GM23338 (cell line): ENCODE data around the gene FPGS.

ENCODE experiments used
- CREB1 ChIP-seq: fragments of 250-450 bp; sonication (Bioruptor Pico); IDR thresholded peaks from 2 replicates; pipeline ENCODE4 v1.5.0; 2020; ENCODE audit warnings: low read depth, mild to moderate bottlenecking, moderate library complexity
- EZH2 ChIP-seq: fragments of 200-600 bp; sonication (generic); IDR thresholded peaks from one replicate; pipeline ENCODE4 v1.8.0; 2017; ENCODE audit warnings: antibody characterized with exemption, mild to moderate bottlenecking, low read depth; ENCODE audit not compliant: unreplicated experiment
- EZH2phosphoT487 ChIP-seq: fragments of 200-600 bp; sonication (generic); IDR thresholded peaks from one replicate; pipeline ENCODE4 v1.8.1; 2018; ENCODE audit warnings: antibody characterized with exemption; ENCODE audit not compliant: unreplicated experiment
- JUNB ChIP-seq: IDR thresholded peaks from one replicate; pipeline ENCODE4 v1.6.1; 2016; ENCODE audit warnings: antibody characterized with exemption; ENCODE audit not compliant: unreplicated experiment
- POLR2AphosphoS5 ChIP-seq: IDR thresholded peaks from 2 replicates; pipeline ENCODE4 v1.6.1; 2016; ENCODE audit warnings: antibody characterized with exemption, low read depth
- STAT1 ChIP-seq: IDR thresholded peaks from one replicate; pipeline ENCODE4 v1.6.1; 2016; ENCODE audit warnings: antibody characterized with exemption; ENCODE audit not compliant: unreplicated experiment
- ZNF114 ChIP-seq: fragments of 250-450 bp; sonication (Bioruptor Pico); IDR thresholded peaks from 2 replicates; pipeline ENCODE4 v1.5.0; 2020; ENCODE audit warnings: mild to moderate bottlenecking, moderate library complexity
- ZNF331 ChIP-seq: fragments of 250-450 bp; sonication (Bioruptor Pico); IDR thresholded peaks from 2 replicates; pipeline ENCODE4 v1.5.0; 2020; ENCODE audit warnings: low read depth, mild to moderate bottlenecking, moderate library complexity
- TF ChIP-seq, protein P1 (sequence below): IDR thresholded peaks from 2 replicates; pipeline ENCODE4 v1.6.1; 2016; ENCODE audit warnings: antibody characterized with exemption
- TF ChIP-seq, protein P2 (sequence below), 2 experiments: fragments of 200-600 bp in 1 of 2; sonication (generic) in 1 of 2; conservative IDR thresholded peaks; 2 replicates each; pipeline versions ENCODE4 v1.5.1 to v1.6.1; 2016 to 2017; ENCODE audit warnings: antibody characterized with exemption in 2 of 2, low read depth in 2 of 2, mild to moderate bottlenecking in 2 of 2, moderate library complexity in 1 of 2
- TF ChIP-seq, protein P3 (sequence below): IDR thresholded peaks from one replicate; pipeline ENCODE4 v1.6.1; 2018; ENCODE audit warnings: antibody characterized with exemption; ENCODE audit not compliant: unreplicated experiment
- TF ChIP-seq, protein P4 (sequence below): fragments of 250-450 bp; sonication (Bioruptor Pico); IDR thresholded peaks from 2 replicates; pipeline ENCODE4 v1.5.0; 2020; ENCODE audit warnings: mild to moderate bottlenecking, moderate library complexity

GRCh38 chr9:127773272-127773671 lies 29.4 kb upstream of the FPGS start:
- TF ChIP-seq POLR2AphosphoS5 = no peak
- TF ChIP-seq, protein P1, sequence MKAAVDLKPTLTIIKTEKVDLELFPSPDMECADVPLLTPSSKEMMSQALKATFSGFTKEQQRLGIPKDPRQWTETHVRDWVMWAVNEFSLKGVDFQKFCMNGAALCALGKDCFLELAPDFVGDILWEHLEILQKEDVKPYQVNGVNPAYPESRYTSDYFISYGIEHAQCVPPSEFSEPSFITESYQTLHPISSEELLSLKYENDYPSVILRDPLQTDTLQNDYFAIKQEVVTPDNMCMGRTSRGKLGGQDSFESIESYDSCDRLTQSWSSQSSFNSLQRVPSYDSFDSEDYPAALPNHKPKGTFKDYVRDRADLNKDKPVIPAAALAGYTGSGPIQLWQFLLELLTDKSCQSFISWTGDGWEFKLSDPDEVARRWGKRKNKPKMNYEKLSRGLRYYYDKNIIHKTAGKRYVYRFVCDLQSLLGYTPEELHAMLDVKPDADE = no peak
- TF ChIP-seq, protein P2, sequence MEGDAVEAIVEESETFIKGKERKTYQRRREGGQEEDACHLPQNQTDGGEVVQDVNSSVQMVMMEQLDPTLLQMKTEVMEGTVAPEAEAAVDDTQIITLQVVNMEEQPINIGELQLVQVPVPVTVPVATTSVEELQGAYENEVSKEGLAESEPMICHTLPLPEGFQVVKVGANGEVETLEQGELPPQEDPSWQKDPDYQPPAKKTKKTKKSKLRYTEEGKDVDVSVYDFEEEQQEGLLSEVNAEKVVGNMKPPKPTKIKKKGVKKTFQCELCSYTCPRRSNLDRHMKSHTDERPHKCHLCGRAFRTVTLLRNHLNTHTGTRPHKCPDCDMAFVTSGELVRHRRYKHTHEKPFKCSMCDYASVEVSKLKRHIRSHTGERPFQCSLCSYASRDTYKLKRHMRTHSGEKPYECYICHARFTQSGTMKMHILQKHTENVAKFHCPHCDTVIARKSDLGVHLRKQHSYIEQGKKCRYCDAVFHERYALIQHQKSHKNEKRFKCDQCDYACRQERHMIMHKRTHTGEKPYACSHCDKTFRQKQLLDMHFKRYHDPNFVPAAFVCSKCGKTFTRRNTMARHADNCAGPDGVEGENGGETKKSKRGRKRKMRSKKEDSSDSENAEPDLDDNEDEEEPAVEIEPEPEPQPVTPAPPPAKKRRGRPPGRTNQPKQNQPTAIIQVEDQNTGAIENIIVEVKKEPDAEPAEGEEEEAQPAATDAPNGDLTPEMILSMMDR (conservative IDR thresholded peaks at IDR 0.05; ENCODE audit: low read depth in 2 of 2) = no peak
- no peak for TF ChIP-seq CREB1 (CRISPR knock-in tag)
- TF ChIP-seq EZH2phosphoT487 = no peak
- TF ChIP-seq, protein P3, sequence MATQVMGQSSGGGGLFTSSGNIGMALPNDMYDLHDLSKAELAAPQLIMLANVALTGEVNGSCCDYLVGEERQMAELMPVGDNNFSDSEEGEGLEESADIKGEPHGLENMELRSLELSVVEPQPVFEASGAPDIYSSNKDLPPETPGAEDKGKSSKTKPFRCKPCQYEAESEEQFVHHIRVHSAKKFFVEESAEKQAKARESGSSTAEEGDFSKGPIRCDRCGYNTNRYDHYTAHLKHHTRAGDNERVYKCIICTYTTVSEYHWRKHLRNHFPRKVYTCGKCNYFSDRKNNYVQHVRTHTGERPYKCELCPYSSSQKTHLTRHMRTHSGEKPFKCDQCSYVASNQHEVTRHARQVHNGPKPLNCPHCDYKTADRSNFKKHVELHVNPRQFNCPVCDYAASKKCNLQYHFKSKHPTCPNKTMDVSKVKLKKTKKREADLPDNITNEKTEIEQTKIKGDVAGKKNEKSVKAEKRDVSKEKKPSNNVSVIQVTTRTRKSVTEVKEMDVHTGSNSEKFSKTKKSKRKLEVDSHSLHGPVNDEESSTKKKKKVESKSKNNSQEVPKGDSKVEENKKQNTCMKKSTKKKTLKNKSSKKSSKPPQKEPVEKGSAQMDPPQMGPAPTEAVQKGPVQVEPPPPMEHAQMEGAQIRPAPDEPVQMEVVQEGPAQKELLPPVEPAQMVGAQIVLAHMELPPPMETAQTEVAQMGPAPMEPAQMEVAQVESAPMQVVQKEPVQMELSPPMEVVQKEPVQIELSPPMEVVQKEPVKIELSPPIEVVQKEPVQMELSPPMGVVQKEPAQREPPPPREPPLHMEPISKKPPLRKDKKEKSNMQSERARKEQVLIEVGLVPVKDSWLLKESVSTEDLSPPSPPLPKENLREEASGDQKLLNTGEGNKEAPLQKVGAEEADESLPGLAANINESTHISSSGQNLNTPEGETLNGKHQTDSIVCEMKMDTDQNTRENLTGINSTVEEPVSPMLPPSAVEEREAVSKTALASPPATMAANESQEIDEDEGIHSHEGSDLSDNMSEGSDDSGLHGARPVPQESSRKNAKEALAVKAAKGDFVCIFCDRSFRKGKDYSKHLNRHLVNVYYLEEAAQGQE = no peak
- TF ChIP-seq EZH2 = no peak
- no peak for TF ChIP-seq ZNF331 (CRISPR knock-in tag)
- TF ChIP-seq JUNB = no peak
- no peak for TF ChIP-seq ZNF114 (CRISPR knock-in tag)
- TF ChIP-seq STAT1 = no peak
- TF ChIP-seq, protein P4, sequence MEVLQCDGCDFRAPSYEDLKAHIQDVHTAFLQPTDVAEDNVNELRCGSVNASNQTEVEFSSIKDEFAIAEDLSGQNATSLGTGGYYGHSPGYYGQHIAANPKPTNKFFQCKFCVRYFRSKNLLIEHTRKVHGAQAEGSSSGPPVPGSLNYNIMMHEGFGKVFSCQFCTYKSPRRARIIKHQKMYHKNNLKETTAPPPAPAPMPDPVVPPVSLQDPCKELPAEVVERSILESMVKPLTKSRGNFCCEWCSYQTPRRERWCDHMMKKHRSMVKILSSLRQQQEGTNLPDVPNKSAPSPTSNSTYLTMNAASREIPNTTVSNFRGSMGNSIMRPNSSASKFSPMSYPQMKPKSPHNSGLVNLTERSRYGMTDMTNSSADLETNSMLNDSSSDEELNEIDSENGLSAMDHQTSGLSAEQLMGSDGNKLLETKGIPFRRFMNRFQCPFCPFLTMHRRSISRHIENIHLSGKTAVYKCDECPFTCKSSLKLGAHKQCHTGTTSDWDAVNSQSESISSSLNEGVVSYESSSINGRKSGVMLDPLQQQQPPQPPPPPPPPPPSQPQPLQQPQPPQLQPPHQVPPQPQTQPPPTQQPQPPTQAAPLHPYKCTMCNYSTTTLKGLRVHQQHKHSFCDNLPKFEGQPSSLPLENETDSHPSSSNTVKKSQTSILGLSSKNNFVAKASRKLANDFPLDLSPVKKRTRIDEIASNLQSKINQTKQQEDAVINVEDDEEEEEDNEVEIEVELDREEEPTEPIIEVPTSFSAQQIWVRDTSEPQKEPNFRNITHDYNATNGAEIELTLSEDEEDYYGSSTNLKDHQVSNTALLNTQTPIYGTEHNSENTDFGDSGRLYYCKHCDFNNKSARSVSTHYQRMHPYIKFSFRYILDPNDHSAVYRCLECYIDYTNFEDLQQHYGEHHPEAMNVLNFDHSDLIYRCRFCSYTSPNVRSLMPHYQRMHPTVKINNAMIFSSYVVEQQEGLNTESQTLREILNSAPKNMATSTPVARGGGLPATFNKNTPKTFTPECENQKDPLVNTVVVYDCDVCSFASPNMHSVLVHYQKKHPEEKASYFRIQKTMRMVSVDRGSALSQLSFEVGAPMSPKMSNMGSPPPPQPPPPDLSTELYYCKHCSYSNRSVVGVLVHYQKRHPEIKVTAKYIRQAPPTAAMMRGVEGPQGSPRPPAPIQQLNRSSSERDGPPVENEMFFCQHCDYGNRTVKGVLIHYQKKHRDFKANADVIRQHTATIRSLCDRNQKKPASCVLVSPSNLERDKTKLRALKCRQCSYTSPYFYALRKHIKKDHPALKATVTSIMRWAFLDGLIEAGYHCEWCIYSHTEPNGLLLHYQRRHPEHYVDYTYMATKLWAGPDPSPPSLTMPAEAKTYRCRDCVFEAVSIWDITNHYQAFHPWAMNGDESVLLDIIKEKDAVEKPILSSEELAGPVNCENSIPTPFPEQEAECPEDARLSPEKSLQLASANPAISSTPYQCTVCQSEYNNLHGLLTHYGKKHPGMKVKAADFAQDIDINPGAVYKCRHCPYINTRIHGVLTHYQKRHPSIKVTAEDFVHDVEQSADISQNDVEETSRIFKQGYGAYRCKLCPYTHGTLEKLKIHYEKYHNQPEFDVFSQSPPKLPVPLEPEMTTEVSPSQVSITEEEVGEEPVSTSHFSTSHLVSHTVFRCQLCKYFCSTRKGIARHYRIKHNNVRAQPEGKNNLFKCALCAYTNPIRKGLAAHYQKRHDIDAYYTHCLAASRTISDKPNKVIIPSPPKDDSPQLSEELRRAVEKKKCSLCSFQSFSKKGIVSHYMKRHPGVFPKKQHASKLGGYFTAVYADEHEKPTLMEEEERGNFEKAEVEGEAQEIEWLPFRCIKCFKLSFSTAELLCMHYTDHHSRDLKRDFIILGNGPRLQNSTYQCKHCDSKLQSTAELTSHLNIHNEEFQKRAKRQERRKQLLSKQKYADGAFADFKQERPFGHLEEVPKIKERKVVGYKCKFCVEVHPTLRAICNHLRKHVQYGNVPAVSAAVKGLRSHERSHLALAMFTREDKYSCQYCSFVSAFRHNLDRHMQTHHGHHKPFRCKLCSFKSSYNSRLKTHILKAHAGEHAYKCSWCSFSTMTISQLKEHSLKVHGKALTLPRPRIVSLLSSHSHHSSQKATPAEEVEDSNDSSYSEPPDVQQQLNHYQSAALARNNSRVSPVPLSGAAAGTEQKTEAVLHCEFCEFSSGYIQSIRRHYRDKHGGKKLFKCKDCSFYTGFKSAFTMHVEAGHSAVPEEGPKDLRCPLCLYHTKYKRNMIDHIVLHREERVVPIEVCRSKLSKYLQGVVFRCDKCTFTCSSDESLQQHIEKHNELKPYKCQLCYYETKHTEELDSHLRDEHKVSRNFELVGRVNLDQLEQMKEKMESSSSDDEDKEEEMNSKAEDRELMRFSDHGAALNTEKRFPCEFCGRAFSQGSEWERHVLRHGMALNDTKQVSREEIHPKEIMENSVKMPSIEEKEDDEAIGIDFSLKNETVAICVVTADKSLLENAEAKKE (CRISPR knock-in tag) = no peak
